Breast epithelium (tissue), 4 donors: Measurements from ENCODE around the gene GALNT8. TPM values are rescaled to one million over a fixed set of nuclear protein-coding genes. Genes with fewer than 3 reads are reported as not detected.

Experiments
- DNase-seq, 2 donors: peaks; one replicate each; pipeline ENCODE4 v3.0.0-alpha.2; 2019; ENCODE audit warnings: low spot score in 2 of 2
- H3K27ac ChIP-seq, 2 donors: fragments of 200-600 bp; sonication (generic) in 1 of 2; one replicate each; pipeline ENCODE4 v1.5.1; 2016 to 2019; ENCODE audit warnings: mild to moderate bottlenecking in 1 of 2
- H3K27me3 ChIP-seq, 2 donors: fragments of 200-600 bp; sonication (generic) in 1 of 2; one replicate each; pipeline versions ENCODE4 v1.5.1 to v1.6.0; 2017 to 2019; ENCODE audit warnings: control low read depth in 1 of 2, mild to moderate bottlenecking in 1 of 2
- H3K36me3 ChIP-seq: fragments of 200-600 bp; one replicate; pipeline ENCODE4 v1.5.1; 2019
- H3K4me1 ChIP-seq, 2 donors: fragments of 200-600 bp; sonication (generic); one replicate each; pipeline ENCODE4 v1.5.1; 2016 to 2019; ENCODE audit warnings: control low read depth in 1 of 2
- H3K4me3 ChIP-seq, 3 donors: fragments of 200-600 bp; sonication (generic); 1 replicate in 2 of 3; 2 replicates in 1 of 3; pipeline ENCODE4 v1.5.1; 2016 to 2019; ENCODE audit warnings: mild to moderate bottlenecking in 3 of 3, moderate library complexity in 2 of 3
- H3K9me3 ChIP-seq, 2 donors: fragments of 200-600 bp; sonication (generic) in 1 of 2; one replicate each; pipeline ENCODE4 v1.5.1; 2016 to 2019; ENCODE audit warnings: control low read depth in 1 of 2
- CTCF ChIP-seq, 3 donors: fragments of 450-650 bp; IDR thresholded peaks; one replicate each; pipeline ENCODE4 v1.5.1; 2016 to 2017; ENCODE audit warnings: antibody characterized with exemption in 3 of 3, mild to moderate bottlenecking in 3 of 3, moderate library complexity in 3 of 3
- POLR2A ChIP-seq: fragments of 450-650 bp; IDR thresholded peaks from one replicate; pipeline ENCODE4 v1.6.1; 2016; ENCODE audit warnings: antibody characterized with exemption, mild to moderate bottlenecking, moderate library complexity
- POLR2AphosphoS5 ChIP-seq, 3 donors: sonication (generic); formaldehyde crosslinking; IDR thresholded peaks; one replicate each; pipeline ENCODE4 v1.6.1; 2017; ENCODE audit warnings: antibody characterized with exemption in 3 of 3
- intact Hi-C: fragments of 100-400 bp; cut with DNase I; formaldehyde crosslinking; loops from one replicate; pipeline ENCODE4 v1.15.1; 2023; ENCODE audit warnings: low total_unique reads
- total RNA-seq, 3 donors: library from RNA; depleted of rRNA; stranded (reverse); fragments of >200 nt; gene quantifications; one replicate each; pipeline ENCODE4 v1.1.0, GENCODE V29; 2016

The GALNT8 gene
- total RNA-seq, 3 donors from 2014 or later = 1.3 to 2.7 (median 1.6) TPM

GRCh38 chr12:4780641-4781611 is 60.7 kb downstream of the GALNT8 start:
- H3K27me3 ChIP-seq = peaks cover 0 to 6% of the 10 kb centered on the region in 2 donors
- intact Hi-C loops = no loop called here
- peak overlapping the region; percentile 34 to 48 for H3K27ac ChIP-seq
- TF ChIP-seq POLR2A (no peak), CTCF (IDR thresholded peaks at IDR 0.05) (no peak), POLR2AphosphoS5 (IDR thresholded peaks at IDR 0.05) (no peak)
- peak in 1 of 2 donors; percentile 23 for DNase-seq
- H3K4me3 ChIP-seq = no peak overlapping the region
- no peaks in the 10 kb centered on the region for H3K4me1 ChIP-seq
- peaks cover 0 to 8% of the 10 kb centered on the region in 2 donors for H3K9me3 ChIP-seq
- H3K36me3 ChIP-seq = no peaks in the 10 kb centered on the region

GRCh38 chr12:4784404-4785054 is 64.3 kb downstream of the GALNT8 start:
- Histone ChIP-seq H3K36me3 (no peaks in the 10 kb centered on the region), H3K9me3 (peaks cover 0 to 8% of the 10 kb centered on the region in 2 donors), H3K4me3 (no peak overlapping the region), H3K27ac (no peak overlapping the region), H3K4me1 (no peaks in the 10 kb centered on the region), H3K27me3 (peaks cover 0 to 9% of the 10 kb centered on the region in 2 donors)
- intact Hi-C loops = no loop called here
- DNase-seq = no peak
- no peak for TF ChIP-seq POLR2AphosphoS5 (IDR thresholded peaks at IDR 0.05)
- no peak for TF ChIP-seq POLR2A
- TF ChIP-seq CTCF (IDR thresholded peaks at IDR 0.05) = no peak

- peaks cover 0 to 8% of the 10 kb centered on the region in 2 donors for H3K9me3 ChIP-seq
- H3K27me3 ChIP-seq = peaks cover 0 to 9% of the 10 kb centered on the region in 2 donors
- intact Hi-C loops = no loop called here
- H3K36me3 ChIP-seq = no peaks in the 10 kb centered on the region
- no peak for DNase-seq
- no peak for TF ChIP-seq CTCF (IDR thresholded peaks at IDR 0.05)
- no peak for TF ChIP-seq POLR2A
- no peak for TF ChIP-seq POLR2AphosphoS5 (IDR thresholded peaks at IDR 0.05)
- no peak overlapping the region for H3K4me3 ChIP-seq
- no peak overlapping the region for H3K27ac ChIP-seq
- no peaks in the 10 kb centered on the region for H3K4me1 ChIP-seq
These were observed 66.6 kb downstream of the GALNT8 start for GRCh38 chr12:4786795-4787194.

- H3K4me3 ChIP-seq = no peak overlapping the region
- H3K9me3 ChIP-seq = peaks cover 0 to 8% of the 10 kb centered on the region in 2 donors
- TF ChIP-seq POLR2AphosphoS5 (IDR thresholded peaks at IDR 0.05) (no peak), POLR2A (no peak), CTCF (IDR thresholded peaks at IDR 0.05) (no peak)
- intact Hi-C loops = no loop called here
- no peak for DNase-seq
- no peaks in the 10 kb centered on the region for H3K4me1 ChIP-seq
- H3K27me3 ChIP-seq = peaks cover 0 to 9% of the 10 kb centered on the region in 2 donors
- H3K27ac ChIP-seq = no peak overlapping the region
- no peaks in the 10 kb centered on the region for H3K36me3 ChIP-seq
These were observed 67.8 kb downstream of the GALNT8 start for GRCh38 chr12:4787965-4788364.

- intact Hi-C loops = no loop called here
- Histone ChIP-seq H3K36me3 (no peaks in the 10 kb centered on the region), H3K9me3 (no peaks in the 10 kb centered on the region), H3K4me1 (no peaks in the 10 kb centered on the region), H3K27ac (no peak overlapping the region), H3K4me3 (no peak overlapping the region), H3K27me3 (peaks cover 0 to 9% of the 10 kb centered on the region in 2 donors)
- TF ChIP-seq POLR2A (no peak), CTCF (IDR thresholded peaks at IDR 0.05) (no peak)
- no peak for DNase-seq
These were observed 69.6 kb downstream of the GALNT8 start for GRCh38 chr12:4789776-4790175.
